Large intestine (tissue), 3 donors: ENCODE data around the gene CD74. TPM values are rescaled to one million over a fixed set of nuclear protein-coding genes. Genes with fewer than 3 reads are reported as not detected.

Experiments used
- DNase-seq, 2 donors: peaks; one replicate each; pipeline versions ENCODE4 v3.0.0 to v3.0.0-alpha.2; 2013
- H3K27ac ChIP-seq: one replicate; pipeline ENCODE4 v1.5.1; 2013; ENCODE audit warnings: low read length
- H3K27me3 ChIP-seq: 2 replicates; pipeline ENCODE4 v1.6.1; 2013; ENCODE audit warnings: low read length; ENCODE audit not compliant: control insufficient read depth, insufficient read depth
- H3K36me3 ChIP-seq: 2 replicates; pipeline ENCODE4 v1.6.1; 2013; ENCODE audit warnings: low read length; ENCODE audit not compliant: control insufficient read depth, insufficient read depth
- H3K4me1 ChIP-seq: one replicate; pipeline ENCODE4 v1.6.1; 2013; ENCODE audit warnings: low read length; ENCODE audit not compliant: control insufficient read depth, insufficient read depth
- H3K4me3 ChIP-seq: one replicate; pipeline ENCODE4 v1.5.1; 2013; ENCODE audit warnings: low read length
- H3K9me3 ChIP-seq: one replicate; pipeline ENCODE4 v1.6.1; 2013; ENCODE audit warnings: mild to moderate bottlenecking, low read depth, low read length, moderate library complexity; ENCODE audit not compliant: control insufficient read depth
- WGBS: methylation state at CpG from one replicate; pipeline ENCODE4 v1.1.5; 2013; ENCODE audit warnings: low lambda C conversion rate; ENCODE audit not compliant: insufficient coverage; 5-methylcytosine and 5-hydroxymethylcytosine counted together
- polyA plus RNA-seq: library from polyadenylated mRNA; unstranded; fragments of 120-200 nt; gene quantifications from one replicate; pipeline ENCODE4 v1.2.1, GENCODE V29; 2013

CD74 gene
- polyA plus RNA-seq, 1 donor = 742 TPM

GRCh38 chr5:150368526-150368925, 44.2 kb downstream of the CD74 start:
- Histone ChIP-seq H3K27me3 (no peaks in the 10 kb centered on the region), H3K27ac (no peak overlapping the region), H3K9me3 (no peaks in the 10 kb centered on the region), H3K4me1 (peaks cover 7% of the 10 kb centered on the region), H3K36me3 (peaks cover 89% of the 10 kb centered on the region), H3K4me3 (no peak overlapping the region)
- no CpG with 5 or more reads among the region's 4 CpGs for WGBS
- no peak for DNase-seq

GRCh38 chr5:150364004-150364403, 48.7 kb downstream of the CD74 start:
- Histone ChIP-seq H3K4me1 (peaks cover 11% of the 10 kb centered on the region), H3K27ac (no peak overlapping the region), H3K27me3 (no peaks in the 10 kb centered on the region), H3K9me3 (no peaks in the 10 kb centered on the region), H3K4me3 (no peak overlapping the region), H3K36me3 (peaks cover 77% of the 10 kb centered on the region)
- no CpG with 5 or more reads among the region's 9 CpGs for WGBS
- DNase-seq = no peak

- peaks cover 11% of the 10 kb centered on the region for H3K4me1 ChIP-seq
- H3K4me3 ChIP-seq = no peak overlapping the region
- H3K27me3 ChIP-seq = no peaks in the 10 kb centered on the region
- no peaks in the 10 kb centered on the region for H3K9me3 ChIP-seq
- no CpG with 5 or more reads among the region's 2 CpGs for WGBS
- peaks cover 68% of the 10 kb centered on the region for H3K36me3 ChIP-seq
- peak; percentile 61 to 74 for DNase-seq
- peak overlapping the region; percentile 37 for H3K27ac ChIP-seq
Observed at GRCh38 chr5:150363185-150363584, 49.5 kb downstream of the CD74 start.

GRCh38 chr5:150361301-150361700, 51.4 kb downstream of the CD74 start:
- Histone ChIP-seq H3K4me3 (no peak overlapping the region), H3K27me3 (no peaks in the 10 kb centered on the region), H3K27ac (no peak overlapping the region), H3K9me3 (no peaks in the 10 kb centered on the region), H3K36me3 (peaks cover 56% of the 10 kb centered on the region), H3K4me1 (peaks cover 21% of the 10 kb centered on the region)
- no CpG with 5 or more reads among the region's 1 CpG for WGBS
- no peak for DNase-seq

GRCh38 chr5:150358261-150359095, 54.2 kb downstream of the CD74 start:
- Histone ChIP-seq H3K4me3 (peak overlapping the region; percentile 63), H3K9me3 (no peaks in the 10 kb centered on the region), H3K27me3 (no peaks in the 10 kb centered on the region), H3K4me1 (peaks cover 27% of the 10 kb centered on the region), H3K27ac (peak overlapping the region; percentile 72), H3K36me3 (peaks cover 29% of the 10 kb centered on the region)
- no CpG with 5 or more reads among the region's 23 CpGs for WGBS
- peak; percentile 61 to 63 for DNase-seq

- Histone ChIP-seq H3K27ac (peak within 1 kb of the TSS; percentile 74), H3K4me1 (peaks cover 28% of the 10 kb centered on the region), H3K27me3 (no peaks in the 10 kb centered on the region), H3K36me3 (peaks cover 22% of the 10 kb centered on the region), H3K9me3 (no peaks in the 10 kb centered on the region), H3K4me3 (peak within 1 kb of the TSS; percentile 63)
- peak; percentile 97 to 99 for DNase-seq
- WGBS = 0% methylated on average over 4 of the region's 90 CpGs
Observed at GRCh38 chr5:150357326-150358260, 55.1 kb downstream of the CD74 start, which contains the start of gene TCOF1. Gene TCOF1, plus strand, starts transcription at chr5:150357697. Its CDS starts 50 bp downstream, at chr5:150357747.

- Histone ChIP-seq H3K36me3 (peaks cover 15% of the 10 kb centered on the region), H3K27ac (peak overlapping the region; percentile 74), H3K4me1 (peaks cover 31% of the 10 kb centered on the region), H3K9me3 (no peaks in the 10 kb centered on the region), H3K4me3 (peak overlapping the region; percentile 63), H3K27me3 (no peaks in the 10 kb centered on the region)
- WGBS = no CpG with 5 or more reads among the region's 10 CpGs
- DNase-seq = peak in 1 of 2 donors; percentile 69
Observed at GRCh38 chr5:150356575-150357294, 56.0 kb downstream of the CD74 start.

- no CpG with 5 or more reads among the region's 2 CpGs for WGBS
- H3K27ac ChIP-seq = peak overlapping the region; percentile 4
Observed at GRCh38 chr5:150355791-150356190, 56.9 kb downstream of the CD74 start.

GRCh38 chr5:150353032-150353675, 59.6 kb downstream of the CD74 start:
- Histone ChIP-seq H3K4me1 (peaks cover 31% of the 10 kb centered on the region), H3K9me3 (no peaks in the 10 kb centered on the region), H3K27me3 (no peaks in the 10 kb centered on the region), H3K4me3 (no peak overlapping the region), H3K36me3 (no peaks in the 10 kb centered on the region), H3K27ac (no peak overlapping the region)
- DNase-seq = no peak
- WGBS = 75% methylated on average over 2 of the region's 3 CpGs

More at GRCh38 chr5:150355791-150356190, 56.9 kb downstream of the CD74 start:
- no peaks in the 10 kb centered on the region for H3K9me3 ChIP-seq
- peaks cover 6% of the 10 kb centered on the region for H3K36me3 ChIP-seq
- H3K4me3 ChIP-seq = no peak overlapping the region
- no peak for DNase-seq
- peaks cover 31% of the 10 kb centered on the region for H3K4me1 ChIP-seq
- H3K27me3 ChIP-seq = no peaks in the 10 kb centered on the region
